Suprapubic skin (tissue), 4 donors: ENCODE data around the gene SYDE1.

ENCODE experiments used
- POLR2A ChIP-seq, 2 donors: fragments of 450-650 bp; IDR thresholded peaks; one replicate each; pipeline ENCODE4 v1.6.1; 2017; ENCODE audit warnings: antibody characterized with exemption in 2 of 2, mild to moderate bottlenecking in 2 of 2, moderate library complexity in 2 of 2
- POLR2AphosphoS5 ChIP-seq, 3 donors: sonication (generic); formaldehyde crosslinking; IDR thresholded peaks; one replicate each; pipeline ENCODE4 v1.6.1; 2017; ENCODE audit warnings: antibody characterized with exemption in 3 of 3
- TF ChIP-seq, protein P1 (sequence below), 2 donors: fragments of 200-600 bp in 1 of 2; fragments of 450-650 bp in 1 of 2; sonication (generic) in 1 of 2; IDR thresholded peaks; one replicate each; pipeline ENCODE4 v1.5.1; 2016 to 2019; ENCODE audit warnings: antibody characterized with exemption in 2 of 2, mild to moderate bottlenecking in 1 of 2, moderate library complexity in 1 of 2

DNA sequence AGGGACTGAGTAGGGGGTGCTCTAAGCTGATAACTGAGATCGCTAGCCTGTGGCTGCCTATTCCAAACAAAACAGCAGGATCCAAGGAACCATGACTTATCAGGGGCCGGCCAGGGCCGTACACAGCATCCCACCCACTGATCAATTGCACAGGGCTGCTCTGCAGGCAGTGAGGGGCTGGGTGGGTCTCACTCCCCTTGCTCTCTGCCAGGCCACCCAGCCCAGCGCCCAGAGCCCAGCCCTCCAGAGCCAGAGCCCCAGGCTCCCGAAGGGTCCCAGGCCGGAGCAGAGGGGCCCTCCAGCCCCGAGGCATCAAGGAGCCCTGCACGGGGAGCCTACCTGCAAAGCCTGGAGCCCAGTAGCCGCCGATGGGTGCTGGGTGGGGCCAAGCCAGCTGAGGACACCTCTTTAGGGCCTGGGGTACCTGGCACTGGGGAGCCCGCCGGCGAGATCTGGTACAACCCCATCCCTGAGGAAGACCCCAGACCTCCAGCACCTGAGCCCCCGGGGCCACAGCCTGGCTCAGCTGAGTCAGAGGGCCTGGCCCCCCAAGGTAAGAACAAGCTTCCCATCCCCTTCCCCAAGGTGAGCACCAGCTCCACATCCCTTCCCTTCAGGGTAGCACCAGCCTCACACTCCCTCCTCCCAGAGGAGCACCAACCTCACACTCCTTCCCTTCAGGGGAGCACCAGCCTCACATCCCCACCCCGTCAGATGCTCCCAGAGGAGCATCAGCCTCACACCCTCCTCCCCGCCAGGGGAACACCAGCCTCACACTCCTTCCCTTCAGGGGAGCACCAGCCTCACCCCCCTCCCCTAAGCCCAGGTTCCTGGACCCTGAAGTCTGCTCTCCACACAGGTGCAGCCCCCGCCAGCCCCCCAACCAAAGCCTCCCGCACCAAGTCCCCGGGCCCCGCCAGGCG lies 1.9 kb downstream of the SYDE1 start:
- TF ChIP-seq POLR2A (IDR thresholded peaks at IDR 0.05) (no peak), POLR2AphosphoS5 (IDR thresholded peaks at IDR 0.05) (no peak)
- TF ChIP-seq, protein P1, sequence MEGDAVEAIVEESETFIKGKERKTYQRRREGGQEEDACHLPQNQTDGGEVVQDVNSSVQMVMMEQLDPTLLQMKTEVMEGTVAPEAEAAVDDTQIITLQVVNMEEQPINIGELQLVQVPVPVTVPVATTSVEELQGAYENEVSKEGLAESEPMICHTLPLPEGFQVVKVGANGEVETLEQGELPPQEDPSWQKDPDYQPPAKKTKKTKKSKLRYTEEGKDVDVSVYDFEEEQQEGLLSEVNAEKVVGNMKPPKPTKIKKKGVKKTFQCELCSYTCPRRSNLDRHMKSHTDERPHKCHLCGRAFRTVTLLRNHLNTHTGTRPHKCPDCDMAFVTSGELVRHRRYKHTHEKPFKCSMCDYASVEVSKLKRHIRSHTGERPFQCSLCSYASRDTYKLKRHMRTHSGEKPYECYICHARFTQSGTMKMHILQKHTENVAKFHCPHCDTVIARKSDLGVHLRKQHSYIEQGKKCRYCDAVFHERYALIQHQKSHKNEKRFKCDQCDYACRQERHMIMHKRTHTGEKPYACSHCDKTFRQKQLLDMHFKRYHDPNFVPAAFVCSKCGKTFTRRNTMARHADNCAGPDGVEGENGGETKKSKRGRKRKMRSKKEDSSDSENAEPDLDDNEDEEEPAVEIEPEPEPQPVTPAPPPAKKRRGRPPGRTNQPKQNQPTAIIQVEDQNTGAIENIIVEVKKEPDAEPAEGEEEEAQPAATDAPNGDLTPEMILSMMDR (IDR thresholded peaks at IDR 0.05), result no peak
